IMR-90 (cell line): Measurements from ENCODE around the gene NFYC. TPM values are rescaled to one million over a fixed set of nuclear protein-coding genes. Genes with fewer than 3 reads are reported as not detected.

Source experiments
- ATAC-seq: fragments of 200-7000 bp; cut with Tn5 transposase; 2 replicates; pipeline ENCODE4 v1.9.1; 2020; ENCODE audit warnings: low read depth, mild to moderate bottlenecking, moderate library complexity
- BruUV-seq: library from RNA; stranded (reverse); fragments of 400-500 nt; replicated peaks from 2 replicates; lab custom pipeline; 2021; lab: Mats Ljungman, UMichigan
- CTCF ChIA-PET: fragments of 300-600 bp; formaldehyde crosslinking; extraction: SDS; loops from one replicate; lab custom pipeline; 2021; ENCODE audit warnings: antibody characterized with exemption; lab: Yijun Ruan, JAX
- POLR2A ChIA-PET: fragments of 300-600 bp; sonication (Branson Sonifier 250); formaldehyde crosslinking; loops from one replicate; lab custom pipeline; 2022; ENCODE audit warnings: antibody characterized with exemption; ENCODE audit not compliant: unreplicated experiment; lab: Charles Lee
- DNase-seq: peaks from one replicate; pipeline ENCODE4 v3.0.0; 2013
- H2AFZ ChIP-seq: replicated peaks from 2 replicates; pipeline ENCODE3; 2013; ENCODE audit warnings: low read length, mild to moderate bottlenecking; ENCODE audit not compliant: poor library complexity
- H2AK5ac ChIP-seq: 2 replicates; pipeline ENCODE4 v1.6.1; 2013; ENCODE audit warnings: low read depth, low read length, inconsistent platforms
- H2AK9ac ChIP-seq: replicated peaks from 2 replicates; pipeline ENCODE3; 2013; ENCODE audit warnings: mild to moderate bottlenecking, low read depth, low read length, moderate library complexity; ENCODE audit not compliant: poor library complexity
- H2BK120ac ChIP-seq: 2 replicates; pipeline ENCODE4 v1.6.1; 2013; ENCODE audit warnings: low read depth, low read length, inconsistent platforms
- H2BK15ac ChIP-seq: 3 replicates; pipeline ENCODE4 v1.6.1; 2013; ENCODE audit warnings: low read depth, low read length, inconsistent platforms
- H2BK20ac ChIP-seq: 2 replicates; pipeline ENCODE4 v1.6.1; 2013; ENCODE audit warnings: low read depth, mild to moderate bottlenecking, inconsistent platforms, low read length, moderate library complexity
- H2BK5ac ChIP-seq: 2 replicates; pipeline ENCODE4 v1.6.1; 2013; ENCODE audit warnings: mild to moderate bottlenecking, low read depth, low read length, inconsistent platforms; ENCODE audit not compliant: poor library complexity, severe bottlenecking
- H3K14ac ChIP-seq: replicated peaks from 2 replicates; pipeline ENCODE4 v1.6.1; 2013; ENCODE audit warnings: low read depth, low read length, inconsistent platforms
- H3K18ac ChIP-seq: 2 replicates; pipeline ENCODE4 v1.6.1; 2013; ENCODE audit warnings: low read depth, low read length, control low read depth
- H3K23ac ChIP-seq: 2 replicates; pipeline ENCODE4 v1.6.1; 2013; ENCODE audit warnings: low read depth, low read length, inconsistent platforms
- H3K27ac ChIP-seq: 2 replicates; pipeline ENCODE4 v1.5.1; 2013; ENCODE audit warnings: mild to moderate bottlenecking, control low read depth, low read length; ENCODE audit not compliant: insufficient read depth
- H3K27me3 ChIP-seq: 2 replicates; pipeline ENCODE4 v1.6.1; 2013; ENCODE audit warnings: low read length; ENCODE audit not compliant: control insufficient read depth, insufficient read depth
- H3K36me3 ChIP-seq: 2 replicates; pipeline ENCODE4 v1.6.1; 2013; ENCODE audit warnings: low read length, mixed read lengths; ENCODE audit not compliant: control insufficient read depth, insufficient read depth
- H3K4ac ChIP-seq: 2 replicates; pipeline ENCODE4 v1.6.1; 2013; ENCODE audit warnings: low read depth, low read length, inconsistent platforms
- H3K4me1 ChIP-seq: 2 replicates; pipeline ENCODE4 v1.6.1; 2013; ENCODE audit warnings: low read length, mixed read lengths; ENCODE audit not compliant: control insufficient read depth, insufficient read depth
- H3K4me2 ChIP-seq: 2 replicates; pipeline ENCODE4 v1.6.1; 2013; ENCODE audit warnings: low read depth, mild to moderate bottlenecking, control low read depth, low read length, moderate library complexity
- H3K4me3 ChIP-seq: 2 replicates; pipeline ENCODE4 v1.5.1; 2013; ENCODE audit warnings: low read depth, mild to moderate bottlenecking, control low read depth, low read length, moderate library complexity; ENCODE audit not compliant: insufficient read depth
- H3K56ac ChIP-seq: 2 replicates; pipeline ENCODE4 v1.6.1; 2013; ENCODE audit warnings: low read length, inconsistent platforms; ENCODE audit not compliant: insufficient read depth; ENCODE audit errors: extremely low read depth
- H3K79me1 ChIP-seq, 2 experiments: 2 replicates each; pipeline ENCODE4 v1.6.1; 2013; ENCODE audit warnings: low read length in 2 of 2, inconsistent platforms in 1 of 2, low read depth in 1 of 2
- H3K9ac ChIP-seq: 2 replicates; pipeline ENCODE4 v1.6.1; 2013; ENCODE audit warnings: low read depth, low read length, control low read depth
- H3K9me1 ChIP-seq: 2 replicates; pipeline ENCODE4 v1.6.1; 2013; ENCODE audit warnings: low read length, inconsistent platforms; ENCODE audit not compliant: insufficient read depth
- H3K9me3 ChIP-seq: 2 replicates; pipeline ENCODE4 v1.6.1; 2013; ENCODE audit warnings: low read length; ENCODE audit not compliant: control insufficient read depth, insufficient read depth
- H4K20me1 ChIP-seq: 2 replicates; pipeline ENCODE4 v1.6.1; 2013; ENCODE audit warnings: low read length, inconsistent platforms; ENCODE audit not compliant: insufficient read depth
- H4K5ac ChIP-seq: 2 replicates; pipeline ENCODE4 v1.6.1; 2013; ENCODE audit warnings: mild to moderate bottlenecking, low read depth, low read length, control low read depth
- H4K8ac ChIP-seq, 2 experiments: 2 replicates each; pipeline ENCODE4 v1.6.1; 2013; ENCODE audit warnings: low read depth in 2 of 2, low read length in 2 of 2, control low read depth in 1 of 2, inconsistent platforms in 1 of 2
- H4K91ac ChIP-seq: 2 replicates; pipeline ENCODE4 v1.6.1; 2013; ENCODE audit warnings: low read depth, low read length, inconsistent platforms; ENCODE audit not compliant: insufficient read depth
- BHLHE40 ChIP-seq: fragments of 150-350 bp; IDR thresholded peaks from 2 replicates; pipeline ENCODE4 v1.6.1; 2016; ENCODE audit warnings: mild to moderate bottlenecking, low read depth, low read length
- CEBPB ChIP-seq: IDR thresholded peaks from 2 replicates; pipeline ENCODE4 v1.6.1; 2012; ENCODE audit warnings: low read depth, low read length, improper control_type of control experiment
- CHD1 ChIP-seq: IDR thresholded peaks from 2 replicates; pipeline ENCODE4 v1.6.1; 2012; ENCODE audit warnings: low read depth, low read length, improper control_type of control experiment
- CTCF ChIP-seq: conservative IDR thresholded peaks from 2 replicates; pipeline ENCODE4 v1.5.1; 2012; ENCODE audit warnings: mild to moderate bottlenecking, low read depth, low read length, improper control_type of control experiment
- FOS ChIP-seq: fragments of 150-350 bp; IDR thresholded peaks from 2 replicates; pipeline ENCODE4 v1.6.1; 2016; ENCODE audit warnings: low read depth, low read length
- MAZ ChIP-seq: IDR thresholded peaks from 2 replicates; pipeline ENCODE4 v1.6.1; 2012; ENCODE audit warnings: low read depth, mild to moderate bottlenecking, low read length, improper control_type of control experiment, moderate library complexity, borderline replicate concordance
- MXI1 ChIP-seq: IDR thresholded peaks from 2 replicates; pipeline ENCODE4 v1.6.1; 2012; ENCODE audit warnings: low read depth, mild to moderate bottlenecking, low read length, moderate library complexity, borderline replicate concordance
- NFE2L2 ChIP-seq: fragments of 150-350 bp; IDR thresholded peaks from 2 replicates; pipeline ENCODE4 v1.6.1; 2016; ENCODE audit warnings: low read depth, mild to moderate bottlenecking, low read length
- POLR2A ChIP-seq: IDR thresholded peaks from 2 replicates; pipeline ENCODE4 v1.6.1; 2012; ENCODE audit warnings: mild to moderate bottlenecking, low read depth, low read length
- RCOR1 ChIP-seq: IDR thresholded peaks from 2 replicates; pipeline ENCODE4 v1.6.1; 2012; ENCODE audit warnings: mild to moderate bottlenecking, low read length, improper control_type of control experiment; ENCODE audit not compliant: insufficient replicate concordance
- SMC3 ChIP-seq: fragments of 150-350 bp; IDR thresholded peaks from 2 replicates; pipeline ENCODE4 v1.6.1; 2016; ENCODE audit warnings: low read depth, mild to moderate bottlenecking, antibody characterized with exemption, low read length, moderate library complexity
- WGBS, 2 experiments: methylation state at CpG; one replicate each; pipeline versions ENCODE4 v1.1.5 to v1.1.7; 2013; ENCODE audit warnings: missing lambda C conversion rate in 2 of 2; ENCODE audit not compliant: insufficient read length in 1 of 2; ENCODE audit errors: extremely low coverage in 2 of 2; 5-methylcytosine and 5-hydroxymethylcytosine counted together
- dilution Hi-C: fragments of 300-500 bp; cut with HindIII; formaldehyde crosslinking; loops from one replicate; pipeline ENCODE4 v1.14.3; 2018; ENCODE audit warnings: low sequenced_read_pairs; ENCODE audit not compliant: unreplicated experiment
- in situ Hi-C: fragments of 300-500 bp; cut with MboI; formaldehyde crosslinking; loops from 3 replicates; pipeline ENCODE4 v1.14.3; 2019; ENCODE audit warnings: low sequenced_read_pairs, inconsistent platforms, mixed read lengths
- intact Hi-C: fragments of 100-400 bp; cut with micrococcal nuclease; formaldehyde crosslinking; loops from 2 replicates; pipeline ENCODE4 v1.10.0; 2022
- polyA plus RNA-seq, 3 experiments: library from polyadenylated mRNA; depleted of rRNA; stranded (reverse); fragments of >200 nt; gene quantifications; 2 replicates each; pipeline ENCODE4 v1.2.3, GENCODE V29; 2012; ENCODE audit warnings: low replicate concordance in 1 of 3
- total RNA-seq: library from RNA; depleted of rRNA; stranded (reverse); fragments of >200 nt; gene quantifications from 2 replicates; pipeline ENCODE4 v1.2.3, GENCODE V29; 2012

NFYC gene
- total and polyA plus RNA-seq, 2 of the 4 experiments (the other 2 are of a cell fraction) = 45.2 to 62.2 TPM

GRCh38 chr1:40802742-40803113 is 111.2 kb downstream of the NFYC start:
- Histone ChIP-seq H2BK120ac (no peak overlapping the region), H3K9ac (no peak overlapping the region), H3K27ac (no peak overlapping the region), H4K8ac (no peak overlapping the region), H3K4me3 (no peak overlapping the region), H3K9me3 (no peaks in the 10 kb centered on the region), H2BK5ac (no peak overlapping the region), H3K56ac (no peak overlapping the region), H2AK5ac (no peak overlapping the region), H2AFZ (peak overlapping the region; percentile 34), H3K9me1 (no peaks in the 10 kb centered on the region; the same call in 1 of the 2 replicates), H3K79me1 (no peaks in the 10 kb centered on the region), H3K18ac (no peak overlapping the region), H3K4ac (no peak overlapping the region), H3K23ac (no peak overlapping the region), H4K20me1 (no peaks in the 10 kb centered on the region), H3K27me3 (peaks cover 29% of the 10 kb centered on the region), H3K14ac (no peak overlapping the region), H3K36me3 (no peaks in the 10 kb centered on the region), H2BK15ac (no peak overlapping the region), H3K4me1 (peaks cover 11% of the 10 kb centered on the region), H2BK20ac (no peak overlapping the region), H4K91ac (no peak overlapping the region), H3K4me2 (no peak overlapping the region), H2AK9ac (no peak overlapping the region), H4K5ac (no peak overlapping the region)
- DNase-seq (no peak), ATAC-seq (no peak)
- dilution Hi-C loops (no loop called here), in situ Hi-C loops (no loop called here), intact Hi-C loops (no loop called here)
- ChIA-PET POLR2A (no interaction called here), CTCF (no interaction called here)
- 75% methylated on average over 2 of the region's 4 CpGs; no CpG with 5 or more reads in 1 of the 2 experiments for WGBS, 2 experiments
- no TSS peak for BruUV-seq
- TF ChIP-seq MXI1 (no peak), CHD1 (no peak), CTCF (no peak), RCOR1 (no peak), BHLHE40 (no peak), CEBPB (no peak), FOS (no peak), NFE2L2 (no peak), MAZ (no peak), SMC3 (no peak), POLR2A (no peak)
